ENCODE measurements around the gene KIAA0753.

Gene KIAA0753

GRCh38 chr17:6547336-6547735, 93.2 kb downstream of the KIAA0753 start:
- H2AFZ ChIP-seq (ENCODE audit: low read length, unreplicated experiment) = no peak overlapping the region
- no peaks in the 10 kb centered on the region for H3K4me1 ChIP-seq (ENCODE audit: control insufficient read depth, insufficient read depth, low read length, unreplicated experiment)
- no peaks in the 10 kb centered on the region for H3K36me3 ChIP-seq (ENCODE audit: insufficient read depth, low read length)
- no peak overlapping the region for H3K27ac ChIP-seq (ENCODE audit: low read depth, low read length)
- H3K79me2 ChIP-seq (ENCODE audit: control insufficient read depth, insufficient read depth, low read length, unreplicated experiment) = no peaks in the 10 kb centered on the region
- no peaks in the 10 kb centered on the region for H3K27me3 ChIP-seq (ENCODE audit: insufficient read depth, low read length)
- no peak overlapping the region for H3K4me3 ChIP-seq (ENCODE audit: low read depth, low read length)

DNA sequence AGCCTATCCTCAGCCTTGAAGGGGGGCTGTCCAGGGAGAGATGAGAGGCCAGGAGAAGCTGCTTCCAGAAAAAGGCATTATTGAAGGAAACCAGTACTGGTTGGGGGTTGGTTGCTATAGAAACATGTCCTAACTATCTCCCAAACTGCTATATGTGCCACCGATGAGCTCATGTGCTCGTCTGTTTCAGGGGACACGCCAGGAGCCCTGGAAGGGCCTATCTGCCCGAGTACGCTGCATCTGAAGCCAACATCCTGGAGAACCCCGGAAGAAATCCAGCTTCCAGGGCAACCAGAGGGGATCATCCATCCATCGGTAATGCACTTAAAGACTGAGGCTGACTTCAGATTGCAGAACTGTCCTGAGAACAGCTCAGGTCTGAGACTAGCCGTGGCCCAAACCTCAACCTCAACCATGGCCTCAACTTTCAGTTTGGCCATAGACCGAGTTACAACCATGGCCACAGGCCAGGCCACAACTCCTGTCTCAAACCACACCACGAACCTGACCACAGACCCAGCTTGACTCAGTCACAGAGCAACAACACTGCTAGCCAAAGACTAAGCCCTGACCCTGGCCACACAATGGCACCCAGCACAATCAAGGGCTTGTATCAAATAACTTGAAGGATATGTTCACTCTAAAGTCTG, 94.3 kb downstream of the KIAA0753 start:
- Histone ChIP-seq H3K4me1 (ENCODE audit: control insufficient read depth, insufficient read depth, low read length, unreplicated experiment) (no peaks in the 10 kb centered on the region), H3K4me3 (ENCODE audit: low read depth, low read length) (no peak overlapping the region), H2AFZ (ENCODE audit: low read length, unreplicated experiment) (no peak overlapping the region), H3K27ac (ENCODE audit: low read depth, low read length) (no peak overlapping the region), H3K27me3 (ENCODE audit: insufficient read depth, low read length) (no peaks in the 10 kb centered on the region), H3K79me2 (ENCODE audit: control insufficient read depth, insufficient read depth, low read length, unreplicated experiment) (no peaks in the 10 kb centered on the region), H3K36me3 (ENCODE audit: insufficient read depth, low read length) (no peaks in the 10 kb centered on the region)

DNA sequence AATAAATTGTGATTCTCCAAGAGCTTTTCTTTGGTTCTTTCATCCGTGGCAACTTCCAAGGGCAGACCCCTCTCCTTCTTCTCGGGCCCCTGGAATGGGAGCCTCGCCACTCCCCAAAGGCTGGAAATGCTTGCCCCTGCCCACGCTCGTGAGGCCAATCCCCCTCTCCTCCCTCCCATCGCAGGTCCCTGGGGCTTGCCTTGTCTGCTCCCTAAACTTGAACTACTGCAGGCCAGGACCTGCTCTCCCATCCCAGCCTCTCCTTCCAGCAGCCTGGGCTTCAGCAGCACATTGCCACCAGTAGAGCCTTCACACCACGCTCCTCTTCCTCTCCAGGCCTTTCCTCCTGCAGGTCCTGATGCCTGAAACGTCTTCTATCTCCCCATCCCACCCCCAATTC, 95.2 kb downstream of the KIAA0753 start:
- no peak overlapping the region for H3K4me3 ChIP-seq (ENCODE audit: low read depth, low read length)
- no peaks in the 10 kb centered on the region for H3K79me2 ChIP-seq (ENCODE audit: control insufficient read depth, insufficient read depth, low read length, unreplicated experiment)
- H3K27ac ChIP-seq (ENCODE audit: low read depth, low read length) = no peak overlapping the region
- no peaks in the 10 kb centered on the region for H3K36me3 ChIP-seq (ENCODE audit: insufficient read depth, low read length)
- no peaks in the 10 kb centered on the region for H3K27me3 ChIP-seq (ENCODE audit: insufficient read depth, low read length)
- no peak overlapping the region for H2AFZ ChIP-seq (ENCODE audit: low read length, unreplicated experiment)
- H3K4me1 ChIP-seq (ENCODE audit: control insufficient read depth, insufficient read depth, low read length, unreplicated experiment) = no peaks in the 10 kb centered on the region

DNA sequence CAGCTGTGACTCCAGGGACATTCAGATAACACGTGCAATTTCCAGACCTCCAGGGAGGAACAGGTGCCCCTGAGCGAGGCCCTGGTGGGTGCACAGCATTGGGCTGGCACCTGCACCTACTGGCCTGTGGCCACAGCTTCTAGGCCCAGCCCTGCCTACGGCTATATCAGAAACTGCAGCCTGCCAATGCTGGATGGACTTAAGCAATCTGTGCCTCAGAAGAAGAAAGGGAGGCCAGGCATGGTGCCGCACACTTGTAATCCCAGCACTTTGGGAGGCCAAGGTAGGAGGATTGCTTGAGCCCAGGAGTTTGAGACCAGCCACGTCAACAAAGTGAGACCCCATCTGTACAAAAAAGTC, 96.5 kb downstream of the KIAA0753 start:
- H3K79me2 ChIP-seq (ENCODE audit: control insufficient read depth, insufficient read depth, low read length, unreplicated experiment) = no peaks in the 10 kb centered on the region
- H3K36me3 ChIP-seq (ENCODE audit: insufficient read depth, low read length) = no peaks in the 10 kb centered on the region
- H3K4me1 ChIP-seq (ENCODE audit: control insufficient read depth, insufficient read depth, low read length, unreplicated experiment) = no peaks in the 10 kb centered on the region
- no peak overlapping the region for H2AFZ ChIP-seq (ENCODE audit: low read length, unreplicated experiment)
- no peak overlapping the region for H3K4me3 ChIP-seq (ENCODE audit: low read depth, low read length)
- no peak overlapping the region for H3K27ac ChIP-seq (ENCODE audit: low read depth, low read length)
- 0 out of 2 replicates have a peak, but pooled peaks cover 2% of the 10 kb centered on the region for H3K27me3 ChIP-seq (ENCODE audit: insufficient read depth, low read length)

DNA sequence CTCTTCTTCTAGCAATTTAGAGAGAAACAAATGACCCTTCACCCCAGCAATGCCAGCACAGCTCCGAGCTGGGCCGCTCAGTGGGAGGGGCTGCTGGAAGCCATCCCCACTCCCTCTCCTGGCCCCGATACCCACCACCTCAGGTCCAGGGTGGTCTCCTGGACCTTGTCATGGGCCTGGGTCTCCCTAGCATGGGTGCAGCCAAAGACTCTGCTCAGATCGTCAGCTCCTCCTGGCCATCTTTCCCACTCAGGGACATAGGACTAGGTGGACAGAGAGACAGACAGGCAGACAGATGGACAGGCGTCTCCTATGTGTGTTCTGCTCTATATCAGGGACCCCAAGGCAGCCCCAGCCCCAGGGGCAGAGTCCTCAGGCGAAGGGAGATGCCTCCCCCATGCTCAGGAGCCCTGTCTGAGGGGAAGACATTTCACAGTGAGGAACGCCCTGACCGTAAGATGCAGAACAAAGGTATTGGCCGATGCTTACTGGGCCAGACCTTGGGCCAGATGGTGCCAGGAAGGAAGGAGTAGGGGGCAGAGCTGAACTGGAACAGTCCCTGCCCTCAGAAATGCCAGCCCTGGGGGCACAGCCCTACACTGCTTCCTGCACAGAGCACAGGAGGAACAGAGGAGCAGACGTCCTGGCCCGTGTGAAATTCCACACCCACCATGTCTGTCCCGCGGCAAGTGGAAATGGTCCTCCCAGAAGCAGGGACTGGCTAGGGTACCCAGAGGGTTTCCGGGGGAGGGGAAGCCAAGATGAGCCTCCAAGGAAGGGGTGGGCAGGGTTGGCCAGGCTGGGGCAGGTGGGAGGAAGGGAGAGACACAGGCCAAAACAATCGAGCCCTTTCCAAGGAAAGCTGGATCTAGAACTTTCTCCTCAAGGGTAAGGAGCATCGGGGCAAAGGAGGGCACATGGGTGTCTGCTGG, 97.2 kb downstream of the KIAA0753 start:
- Histone ChIP-seq H3K4me1 (ENCODE audit: control insufficient read depth, insufficient read depth, low read length, unreplicated experiment) (no peaks in the 10 kb centered on the region), H3K27ac (ENCODE audit: low read depth, low read length) (no peak overlapping the region), H3K4me3 (ENCODE audit: low read depth, low read length) (no peak overlapping the region), H3K27me3 (ENCODE audit: insufficient read depth, low read length) (0 out of 2 replicates have a peak, but pooled peaks cover 2% of the 10 kb centered on the region), H3K79me2 (ENCODE audit: control insufficient read depth, insufficient read depth, low read length, unreplicated experiment) (no peaks in the 10 kb centered on the region), H3K36me3 (ENCODE audit: insufficient read depth, low read length) (no peaks in the 10 kb centered on the region), H2AFZ (ENCODE audit: low read length, unreplicated experiment) (no peak overlapping the region)

GRCh38 chr17:6542577-6542976, 97.9 kb downstream of the KIAA0753 start:
- H3K27ac ChIP-seq (ENCODE audit: low read depth, low read length) = no peak overlapping the region
- H3K27me3 ChIP-seq (ENCODE audit: insufficient read depth, low read length) = 0 out of 2 replicates have a peak, but pooled peaks cover 2% of the 10 kb centered on the region

GRCh38 chr17:6541886-6542285, 98.6 kb downstream of the KIAA0753 start:
- no peak overlapping the region for H2AFZ ChIP-seq (ENCODE audit: low read length, unreplicated experiment)
- H3K4me3 ChIP-seq (ENCODE audit: low read depth, low read length) = no peak overlapping the region
- no peaks in the 10 kb centered on the region for H3K4me1 ChIP-seq (ENCODE audit: control insufficient read depth, insufficient read depth, low read length, unreplicated experiment)
- H3K27me3 ChIP-seq (ENCODE audit: insufficient read depth, low read length) = 0 out of 2 replicates have a peak, but pooled peaks cover 2% of the 10 kb centered on the region
- no peak overlapping the region for H3K27ac ChIP-seq (ENCODE audit: low read depth, low read length)
- no peaks in the 10 kb centered on the region for H3K79me2 ChIP-seq (ENCODE audit: control insufficient read depth, insufficient read depth, low read length, unreplicated experiment)
- no peaks in the 10 kb centered on the region for H3K36me3 ChIP-seq (ENCODE audit: insufficient read depth, low read length)

More at GRCh38 chr17:6542577-6542976, 97.9 kb downstream of the KIAA0753 start:
- Histone ChIP-seq H3K4me3 (ENCODE audit: low read depth, low read length) (no peak overlapping the region), H3K4me1 (ENCODE audit: control insufficient read depth, insufficient read depth, low read length, unreplicated experiment) (no peaks in the 10 kb centered on the region), H3K36me3 (ENCODE audit: insufficient read depth, low read length) (no peaks in the 10 kb centered on the region), H2AFZ (ENCODE audit: low read length, unreplicated experiment) (no peak overlapping the region), H3K79me2 (ENCODE audit: control insufficient read depth, insufficient read depth, low read length, unreplicated experiment) (no peaks in the 10 kb centered on the region)

GRCh38 chr17:6539871-6540270, 100.6 kb downstream of the KIAA0753 start:
- Histone ChIP-seq H2AFZ (ENCODE audit: low read length, unreplicated experiment) (no peak overlapping the region), H3K79me2 (ENCODE audit: control insufficient read depth, insufficient read depth, low read length, unreplicated experiment) (no peaks in the 10 kb centered on the region), H3K4me1 (ENCODE audit: control insufficient read depth, insufficient read depth, low read length, unreplicated experiment) (no peaks in the 10 kb centered on the region), H3K27me3 (ENCODE audit: insufficient read depth, low read length) (0 out of 2 replicates have a peak, but pooled peaks cover 2% of the 10 kb centered on the region), H3K27ac (ENCODE audit: low read depth, low read length) (no peak overlapping the region), H3K36me3 (ENCODE audit: insufficient read depth, low read length) (no peaks in the 10 kb centered on the region), H3K4me3 (ENCODE audit: low read depth, low read length) (no peak overlapping the region)

GRCh38 chr17:6536566-6537065, 103.9 kb downstream of the KIAA0753 start:
- no peaks in the 10 kb centered on the region for H3K36me3 ChIP-seq (ENCODE audit: insufficient read depth, low read length)
- no peak overlapping the region for H3K27ac ChIP-seq (ENCODE audit: low read depth, low read length)
- no peak overlapping the region for H2AFZ ChIP-seq (ENCODE audit: low read length, unreplicated experiment)
- no peaks in the 10 kb centered on the region for H3K79me2 ChIP-seq (ENCODE audit: control insufficient read depth, insufficient read depth, low read length, unreplicated experiment)
- H3K4me3 ChIP-seq (ENCODE audit: low read depth, low read length) = no peak overlapping the region
- H3K4me1 ChIP-seq (ENCODE audit: control insufficient read depth, insufficient read depth, low read length, unreplicated experiment) = no peaks in the 10 kb centered on the region
- 0 out of 2 replicates have a peak, but pooled peaks cover 2% of the 10 kb centered on the region for H3K27me3 ChIP-seq (ENCODE audit: insufficient read depth, low read length)

GRCh38 chr17:6536053-6536452, 104.5 kb downstream of the KIAA0753 start:
- H3K4me1 ChIP-seq (ENCODE audit: control insufficient read depth, insufficient read depth, low read length, unreplicated experiment) = no peaks in the 10 kb centered on the region
- no peaks in the 10 kb centered on the region for H3K36me3 ChIP-seq (ENCODE audit: insufficient read depth, low read length)
- no peak overlapping the region for H2AFZ ChIP-seq (ENCODE audit: low read length, unreplicated experiment)
- 0 out of 2 replicates have a peak, but pooled peaks cover 3% of the 10 kb centered on the region for H3K27me3 ChIP-seq (ENCODE audit: insufficient read depth, low read length)
- no peaks in the 10 kb centered on the region for H3K79me2 ChIP-seq (ENCODE audit: control insufficient read depth, insufficient read depth, low read length, unreplicated experiment)
- no peak overlapping the region for H3K27ac ChIP-seq (ENCODE audit: low read depth, low read length)
- H3K4me3 ChIP-seq (ENCODE audit: low read depth, low read length) = no peak overlapping the region
